ENCODE measurements around the gene TRAPPC11. TPM values are rescaled to one million over a fixed set of nuclear protein-coding genes. Genes with fewer than 3 reads are reported as not detected.

Gene TRAPPC11
- total RNA-seq, 4 donors from 2014 or later: 34.6 to 84.1 (median 41.8) TPM

DNA sequence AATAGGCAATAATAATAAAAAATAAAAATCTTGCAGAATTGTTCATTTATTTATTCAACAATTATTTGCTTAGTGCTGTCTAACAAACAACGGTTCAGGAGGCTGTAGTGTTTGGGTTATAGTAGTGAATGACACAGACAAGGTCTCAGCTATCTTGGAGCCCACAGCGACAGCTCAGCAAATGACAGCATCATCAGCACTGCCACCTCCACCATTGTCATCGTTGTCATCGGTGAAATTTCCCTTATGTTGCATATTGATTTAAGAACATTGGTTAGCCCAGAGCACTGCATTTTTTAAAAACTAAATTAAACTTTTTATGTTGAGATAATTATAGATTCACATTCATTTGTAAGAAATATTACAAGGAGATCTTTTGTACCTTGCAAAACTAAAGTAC, 79.9 kb downstream of the TRAPPC11 start:
- no peaks in the 10 kb centered on the region for H3K9me3 ChIP-seq
- H3K4me3 ChIP-seq (replicated peaks in 1 of 3): no peak overlapping the region
- intact Hi-C loops (cut with DNase I): no loop called here
- H3K27me3 ChIP-seq: no peaks in the 10 kb centered on the region
- no peaks in the 10 kb centered on the region for H3K36me3 ChIP-seq
- DNase-seq: no peak
- H3K27ac ChIP-seq: no peak overlapping the region
- 96 to 98% methylated on average over 4 of the region's 4 CpGs for WGBS, 2 donors
- H3K4me1 ChIP-seq: no peaks in the 10 kb centered on the region
- TF ChIP-seq CTCF (IDR thresholded peaks at IDR 0.05) (no peak), POLR2A (IDR thresholded peaks at IDR 0.05) (no peak)

DNA sequence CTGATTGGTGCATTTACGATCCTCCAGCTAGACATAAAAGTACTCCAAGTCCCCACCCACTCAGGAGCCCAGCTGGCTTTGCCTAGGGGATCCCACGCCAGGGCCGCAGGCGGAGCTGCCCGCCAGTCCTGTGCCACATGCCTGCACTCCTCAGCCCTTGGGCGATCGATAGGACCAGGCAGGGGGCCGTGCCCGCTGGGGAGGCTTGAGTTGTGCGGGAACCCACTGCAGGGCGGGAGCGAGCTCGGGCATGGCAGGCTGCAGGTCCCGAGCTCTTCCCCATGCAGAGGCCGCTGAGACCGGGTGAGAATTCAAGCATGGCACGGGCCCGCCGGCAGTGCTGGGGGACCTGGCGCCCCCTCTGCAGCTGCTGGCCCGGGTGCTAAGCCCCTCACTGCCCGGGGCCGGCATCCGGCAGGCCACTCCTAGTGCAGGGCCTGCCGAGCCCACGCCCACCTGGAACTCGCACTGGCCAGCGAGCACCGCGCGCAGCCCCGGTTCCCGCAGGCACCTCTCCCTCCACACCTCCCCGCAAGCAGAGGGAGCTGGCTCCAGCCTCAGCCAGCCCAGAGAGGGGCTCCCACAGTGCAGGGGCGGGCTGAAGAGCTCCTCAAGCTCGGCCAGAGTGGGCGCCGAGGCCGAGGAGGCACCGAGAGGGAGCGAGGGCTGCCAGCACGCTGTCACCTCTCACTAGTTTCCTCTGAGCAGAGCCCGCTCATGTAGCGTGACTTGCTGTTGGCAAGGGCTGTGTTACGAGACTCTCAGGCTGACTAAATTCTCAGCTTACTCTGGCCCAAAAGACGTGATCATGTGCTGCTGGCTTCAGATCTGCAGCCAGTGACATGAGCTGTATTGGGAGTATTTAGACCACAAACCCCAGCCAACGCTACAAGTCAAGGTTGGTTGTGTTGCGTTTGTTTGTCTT, 87.5 kb downstream of the TRAPPC11 start:
- no peak overlapping the region for H3K4me3 ChIP-seq (replicated peaks in 1 of 3)
- intact Hi-C loops (cut with DNase I): no loop called here

GRCh38 chr4:183747380-183747779, 88.3 kb downstream of the TRAPPC11 start:
- Histone ChIP-seq H3K36me3 (no peaks in the 10 kb centered on the region), H3K27ac (peak overlapping the region in 2 of 3 donors; percentile 65 to 69), H3K4me1 (peaks cover 0 to 21% of the 10 kb centered on the region in 2 donors), H3K27me3 (no peaks in the 10 kb centered on the region), H3K9me3 (no peaks in the 10 kb centered on the region), H3K4me3 (replicated peaks in 1 of 3) (no peak overlapping the region)
- intact Hi-C loops (cut with DNase I): no loop called here
- WGBS, 2 donors: 94 to 96% methylated on average over 2 of the region's 2 CpGs
- no peak for DNase-seq
- TF ChIP-seq CTCF (IDR thresholded peaks at IDR 0.05): no peak
- TF ChIP-seq POLR2A (IDR thresholded peaks at IDR 0.05): no peak

More for the DNA sequence above, 87.5 kb downstream of the TRAPPC11 start:
- peak overlapping the region in 2 of 3 donors; percentile 65 to 69 for H3K27ac ChIP-seq
- DNase-seq: peak; percentile 71 to 91
- H3K36me3 ChIP-seq: no peaks in the 10 kb centered on the region
- no peaks in the 10 kb centered on the region for H3K27me3 ChIP-seq
- TF ChIP-seq CTCF (IDR thresholded peaks at IDR 0.05) (no peak), POLR2A (IDR thresholded peaks at IDR 0.05) (no peak)
- H3K9me3 ChIP-seq: no peaks in the 10 kb centered on the region
- peaks cover 0 to 21% of the 10 kb centered on the region in 2 donors for H3K4me1 ChIP-seq
- 54 to 79% methylated on average over 8 to 37 of the region's 48 CpGs for WGBS, 2 donors

DNA sequence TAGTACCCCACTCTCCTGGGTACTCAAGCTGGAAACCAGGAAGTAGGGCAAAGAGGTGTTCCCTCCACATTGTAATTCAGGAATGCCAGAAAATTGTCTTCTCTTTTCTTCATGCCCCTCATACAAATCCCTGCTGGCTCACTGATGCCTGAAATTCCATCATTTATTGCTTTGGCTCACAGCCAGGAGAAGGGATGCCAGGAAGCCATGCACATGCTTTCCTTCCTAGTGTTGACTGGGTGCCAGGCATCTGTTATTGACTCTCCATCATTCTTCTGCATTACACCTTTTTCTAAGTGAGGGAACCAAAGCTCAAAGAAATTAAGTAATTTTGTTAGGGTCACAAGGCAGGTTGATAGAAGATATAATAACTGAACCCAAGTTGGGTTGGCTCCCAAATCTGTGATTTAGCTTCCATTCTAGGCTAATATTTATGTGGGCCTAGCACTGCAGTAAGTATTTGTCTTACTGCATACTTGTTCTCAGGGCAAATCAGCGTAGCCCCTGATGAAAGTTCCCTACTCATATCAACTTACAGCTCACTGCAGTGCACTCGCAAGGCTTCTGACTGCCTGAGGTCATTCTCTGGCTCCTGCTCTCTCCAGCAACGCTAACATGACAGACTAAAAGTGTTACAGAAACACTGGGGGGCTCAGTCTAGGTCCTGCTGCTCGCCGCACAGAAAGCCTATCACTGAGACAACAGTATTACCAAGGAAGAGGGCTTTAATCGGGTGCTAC, 89.0 kb downstream of the TRAPPC11 start:
- Histone ChIP-seq H3K27me3 (no peaks in the 10 kb centered on the region), H3K4me3 (replicated peaks in 1 of 3) (no peak overlapping the region), H3K27ac (peak overlapping the region in 2 of 3 donors; percentile 65 to 69), H3K36me3 (no peaks in the 10 kb centered on the region), H3K4me1 (peaks cover 0 to 21% of the 10 kb centered on the region in 2 donors), H3K9me3 (no peaks in the 10 kb centered on the region)
- 59% methylated on average over 6 of the region's 6 CpGs for WGBS, 2 donors
- intact Hi-C loops (cut with DNase I): no loop called here
- TF ChIP-seq CTCF (IDR thresholded peaks at IDR 0.05): no peak
- peak; percentile 31 to 68 for DNase-seq

All from thyroid gland (tissue), 4 donors.